ENCODE results near the gene MMP2.

The MMP2 gene

GRCh38 chr16:55521792-55522191 lies 42.8 kb downstream of the MMP2 start:
- DNase-seq, result no peak

- no peak for DNase-seq
These were observed 47.4 kb downstream of the MMP2 start for GRCh38 chr16:55526441-55526840.

GRCh38 chr16:55527885-55528284 lies 48.9 kb downstream of the MMP2 start:
- no peak for DNase-seq

GRCh38 chr16:55529018-55529417 lies 50.0 kb downstream of the MMP2 start:
- no peak for DNase-seq

- no peak for DNase-seq
These were observed 51.4 kb downstream of the MMP2 start for GRCh38 chr16:55530316-55530856.

GRCh38 chr16:55532227-55532626 lies 53.2 kb downstream of the MMP2 start:
- DNase-seq, result no peak

- no peak for DNase-seq
These were observed 55.8 kb downstream of the MMP2 start for GRCh38 chr16:55534756-55535155.

GRCh38 chr16:55539049-55539448 lies 60.1 kb downstream of the MMP2 start:
- no peak for DNase-seq

GRCh38 chr16:55539488-55539887 lies 60.5 kb downstream of the MMP2 start:
- DNase-seq, result no peak

- DNase-seq, result no peak
These were observed 61.2 kb downstream of the MMP2 start for GRCh38 chr16:55540221-55540620.

GRCh38 chr16:55542459-55543082 lies 63.6 kb downstream of the MMP2 start:
- no peak for DNase-seq

- DNase-seq, result no peak
These were observed 64.5 kb downstream of the MMP2 start for GRCh38 chr16:55543472-55543871.

GRCh38 chr16:55552621-55553020 lies 73.6 kb downstream of the MMP2 start:
- DNase-seq, result no peak

- DNase-seq, result no peak
These were observed 76.4 kb downstream of the MMP2 start for GRCh38 chr16:55555436-55555835.
